ENCODE results near the gene LACTBL1.

The LACTBL1 gene

GRCh38 chr1:22941257-22941656 lies 31.4 kb downstream of the LACTBL1 start:
- DNase-seq, result no peak

GRCh38 chr1:22936681-22937080 lies 36.0 kb downstream of the LACTBL1 start:
- DNase-seq, result no peak

- DNase-seq, result no peak
These were observed 37.2 kb downstream of the LACTBL1 start for GRCh38 chr1:22935433-22935832.

- DNase-seq, result no peak
These were observed 39.7 kb downstream of the LACTBL1 start for GRCh38 chr1:22932803-22933470.

- DNase-seq, result peak; percentile 46
These were observed 42.3 kb downstream of the LACTBL1 start for GRCh38 chr1:22930240-22930912.

- DNase-seq, result peak; percentile 7
These were observed 47.6 kb downstream of the LACTBL1 start for GRCh38 chr1:22925111-22925510.

GRCh38 chr1:22922640-22923039 lies 50.0 kb downstream of the LACTBL1 start:
- peak; percentile 34 for DNase-seq

GRCh38 chr1:22921452-22922126 lies 51.1 kb downstream of the LACTBL1 start:
- no peak for DNase-seq

- no peak for DNase-seq
These were observed 51.8 kb downstream of the LACTBL1 start for GRCh38 chr1:22920734-22921451.

- no peak for DNase-seq
These were observed 52.5 kb downstream of the LACTBL1 start for GRCh38 chr1:22920026-22920733.

- DNase-seq, result peak; percentile 66
These were observed 53.2 kb downstream of the LACTBL1 start for GRCh38 chr1:22919341-22920025.

- DNase-seq, result no peak
These were observed 54.0 kb downstream of the LACTBL1 start for GRCh38 chr1:22918644-22919043.

GRCh38 chr1:22917989-22918388 lies 54.7 kb downstream of the LACTBL1 start:
- no peak for DNase-seq

- no peak for DNase-seq
These were observed 56.2 kb downstream of the LACTBL1 start for GRCh38 chr1:22916471-22916820.

- DNase-seq, result no peak
These were observed 56.7 kb downstream of the LACTBL1 start for GRCh38 chr1:22915816-22916470.

GRCh38 chr1:22915231-22915630 lies 57.4 kb downstream of the LACTBL1 start:
- no peak for DNase-seq

GRCh38 chr1:22914633-22915217 lies 57.9 kb downstream of the LACTBL1 start:
- no peak for DNase-seq

GRCh38 chr1:22914156-22914555 lies 58.5 kb downstream of the LACTBL1 start:
- no peak for DNase-seq

- no peak for DNase-seq
These were observed 59.1 kb downstream of the LACTBL1 start for GRCh38 chr1:22913421-22914141.

GRCh38 chr1:22912311-22912710 lies 60.4 kb downstream of the LACTBL1 start:
- DNase-seq, result no peak
